Prostate gland (tissue), 2 donors: Measurements from ENCODE around the gene ABCB11.

ENCODE experiments used
- CTCF ChIP-seq, 4 experiments: fragments of 200-600 bp in 2 of 4; fragments of 450-650 bp in 2 of 4; sonication (generic) in 2 of 4; IDR thresholded peaks; 1 replicate in 3 of 4; 2 replicates in 1 of 4; pipeline ENCODE4 v1.5.1; 2016 to 2019; ENCODE audit warnings: antibody characterized with exemption in 4 of 4, mild to moderate bottlenecking in 2 of 4, moderate library complexity in 2 of 4
- POLR2A ChIP-seq: fragments of 450-650 bp; IDR thresholded peaks from one replicate; pipeline ENCODE4 v1.6.1; 2016; ENCODE audit warnings: antibody characterized with exemption, mild to moderate bottlenecking

- TF ChIP-seq CTCF (IDR thresholded peaks at IDR 0.05), result no peak
- no peak for TF ChIP-seq POLR2A
These were observed 66.8 kb downstream of the ABCB11 start for GRCh38 chr2:168964251-168964807.
